ENCODE data around the gene RGS13. TPM values are rescaled to one million over a fixed set of nuclear protein-coding genes. Genes with fewer than 3 reads are reported as not detected.

The RGS13 gene
- total and polyA plus RNA-seq, 2 donors (not counting 1 experiment from before 2014, with no cell fraction given) = 0.22 to 0.59 TPM

DNA sequence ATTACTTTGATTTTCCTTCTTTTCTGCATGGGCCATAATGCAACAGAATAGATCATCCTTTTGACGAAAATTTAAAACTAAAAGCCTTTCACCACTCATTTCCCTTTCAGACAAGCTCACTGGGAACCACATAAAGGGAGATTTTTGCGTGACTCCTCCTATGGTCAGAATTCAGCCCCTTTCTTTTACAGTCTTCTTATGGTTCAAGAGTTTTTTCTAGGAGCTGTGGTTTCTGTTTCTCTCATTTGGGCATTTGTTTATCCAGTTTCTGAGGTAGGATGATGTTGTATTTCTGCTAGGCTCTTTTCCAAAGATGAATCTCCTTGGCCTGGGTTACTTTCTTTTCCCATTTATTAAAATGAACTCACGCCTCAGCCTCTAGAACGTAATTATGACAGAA lies 43.4 kb upstream of the RGS13 start:
- no peaks in the 10 kb centered on the region for H4K20me1 ChIP-seq (ENCODE audit: control insufficient read depth, insufficient read depth, low read length, poor library complexity, severe bottlenecking)
- no peak overlapping the region for H3K4me3 ChIP-seq (ENCODE audit: control extremely low read depth in 1 of 5, extremely low read depth in 1 of 5, insufficient read depth in 1 of 5, low read depth in 2 of 5, low read length in 4 of 5)
- H3K27me3 ChIP-seq (replicated peaks in 1 of 4; ENCODE audit: control extremely low read depth in 1 of 4, control insufficient read depth in 3 of 4, insufficient read depth in 4 of 4, low read length in 3 of 4) = peaks cover 0 to 9% (median 5%) of the 10 kb centered on the region in 4 experiments
- intact Hi-C loops (cut with micrococcal nuclease) = no loop called here
- no peak overlapping the region for H3K27ac Mint-ChIP-seq
- H3K9me3 Mint-ChIP-seq (ENCODE audit: insufficient read depth) = no peaks in the 10 kb centered on the region
- ChIA-PET CTCF (no interaction called here), POLR2A (no interaction called here)
- H3K4me3 Mint-ChIP-seq = no peak overlapping the region
- H3K79me2 ChIP-seq (ENCODE audit: control insufficient read depth, insufficient read depth, low read length) = no peaks in the 10 kb centered on the region
- no peak overlapping the region for H3K4me2 ChIP-seq (replicated peaks; ENCODE audit: low read depth, low read length, poor library complexity, severe bottlenecking)
- no peaks in the 10 kb centered on the region for H3K9me3 ChIP-seq (ENCODE audit: control extremely low read depth in 1 of 3, control insufficient read depth in 2 of 3, insufficient read depth in 1 of 3, low read length in 2 of 3)
- no peaks in the 10 kb centered on the region for H3K4me1 Mint-ChIP-seq
- no peak overlapping the region for H2AFZ ChIP-seq (ENCODE audit: insufficient read depth, low read depth, low read length, poor library complexity, severe bottlenecking)
- no peak for ATAC-seq (ENCODE audit: low read depth)
- H3K36me3 ChIP-seq (replicated peaks in 1 of 2; ENCODE audit: control extremely low read depth in 1 of 2, control insufficient read depth in 1 of 2, extremely low read depth in 1 of 2, insufficient read depth in 2 of 2, low read length in 1 of 2) = no peaks in the 10 kb centered on the region
- no peak overlapping the region for H3K27ac ChIP-seq (ENCODE audit: low read length in 2 of 2)
- peaks cover 33% of the 10 kb centered on the region for H3K27me3 Mint-ChIP-seq
- no peak overlapping the region for H3K9ac ChIP-seq (ENCODE audit: low read length)
- TF ChIP-seq, protein P1, sequence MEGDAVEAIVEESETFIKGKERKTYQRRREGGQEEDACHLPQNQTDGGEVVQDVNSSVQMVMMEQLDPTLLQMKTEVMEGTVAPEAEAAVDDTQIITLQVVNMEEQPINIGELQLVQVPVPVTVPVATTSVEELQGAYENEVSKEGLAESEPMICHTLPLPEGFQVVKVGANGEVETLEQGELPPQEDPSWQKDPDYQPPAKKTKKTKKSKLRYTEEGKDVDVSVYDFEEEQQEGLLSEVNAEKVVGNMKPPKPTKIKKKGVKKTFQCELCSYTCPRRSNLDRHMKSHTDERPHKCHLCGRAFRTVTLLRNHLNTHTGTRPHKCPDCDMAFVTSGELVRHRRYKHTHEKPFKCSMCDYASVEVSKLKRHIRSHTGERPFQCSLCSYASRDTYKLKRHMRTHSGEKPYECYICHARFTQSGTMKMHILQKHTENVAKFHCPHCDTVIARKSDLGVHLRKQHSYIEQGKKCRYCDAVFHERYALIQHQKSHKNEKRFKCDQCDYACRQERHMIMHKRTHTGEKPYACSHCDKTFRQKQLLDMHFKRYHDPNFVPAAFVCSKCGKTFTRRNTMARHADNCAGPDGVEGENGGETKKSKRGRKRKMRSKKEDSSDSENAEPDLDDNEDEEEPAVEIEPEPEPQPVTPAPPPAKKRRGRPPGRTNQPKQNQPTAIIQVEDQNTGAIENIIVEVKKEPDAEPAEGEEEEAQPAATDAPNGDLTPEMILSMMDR (IDR thresholded peaks at IDR 0.05) = no peak
- no peak for TF ChIP-seq EZH2 (IDR thresholded peaks at IDR 0.05; ENCODE audit: borderline replicate concordance, insufficient read depth, low read depth, low read length, poor library complexity, severe bottlenecking)
- 90% methylated on average over 2 of the region's 4 CpGs for WGBS (ENCODE audit: insufficient coverage)
- DNase-seq = no peak
- H3K4me1 ChIP-seq (ENCODE audit: control insufficient read depth in 2 of 2, insufficient read depth in 2 of 2, low read length in 2 of 2) = no peaks in the 10 kb centered on the region

DNA sequence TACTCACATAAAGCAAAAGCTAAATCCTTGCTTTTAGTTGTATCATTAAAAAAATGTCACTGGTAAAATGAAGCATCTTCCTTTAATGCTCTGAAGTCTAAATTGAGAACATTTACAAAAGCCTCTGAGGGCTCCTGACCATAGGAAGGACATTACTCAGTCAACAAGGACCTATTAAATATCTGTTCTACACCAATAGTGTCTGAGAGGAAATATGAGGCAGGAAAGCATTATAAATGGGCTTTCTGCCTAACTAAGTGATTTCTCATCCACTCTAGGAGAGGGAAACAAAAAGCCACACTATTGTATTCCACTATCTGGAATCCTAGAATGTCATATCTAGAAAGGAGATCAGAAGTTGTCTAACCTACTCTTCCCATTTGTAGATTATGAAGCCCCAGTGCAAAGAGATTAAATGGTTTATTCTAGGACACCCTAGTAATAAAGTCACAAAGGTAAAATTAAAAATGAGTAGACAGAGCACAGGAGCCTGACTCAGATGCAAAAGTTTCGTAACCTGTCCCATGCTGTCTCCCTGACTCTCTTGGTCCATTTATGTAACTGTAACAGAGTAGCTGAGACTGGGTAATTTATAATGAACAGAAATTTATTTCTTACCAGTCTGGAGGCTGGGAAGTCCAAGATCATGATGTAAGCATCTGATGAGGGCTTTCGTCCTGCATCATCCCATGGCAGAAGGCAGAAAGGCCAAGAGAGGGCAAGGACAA lies 42.8 kb upstream of the RGS13 start:
- ATAC-seq (ENCODE audit: low read depth) = no peak
- TF ChIP-seq, protein P1 (IDR thresholded peaks at IDR 0.05) = no peak
- no peak for TF ChIP-seq EZH2 (IDR thresholded peaks at IDR 0.05; ENCODE audit: borderline replicate concordance, insufficient read depth, low read depth, low read length, poor library complexity, severe bottlenecking)
- no peaks in the 10 kb centered on the region for H3K9me3 ChIP-seq (ENCODE audit: control extremely low read depth in 1 of 3, control insufficient read depth in 2 of 3, insufficient read depth in 1 of 3, low read length in 2 of 3)
- DNase-seq = no peak
- ChIA-PET POLR2A (no interaction called here), CTCF (interaction anchor here (1.1 kb wide), 1 partner anchor 14 kb away, joined by 4 read pairs; no protein-coding TSS in a partner anchor)
- peaks cover 0 to 9% (median 5%) of the 10 kb centered on the region in 4 experiments for H3K27me3 ChIP-seq (replicated peaks in 1 of 4; ENCODE audit: control extremely low read depth in 1 of 4, control insufficient read depth in 3 of 4, insufficient read depth in 4 of 4, low read length in 3 of 4)
- H3K27ac Mint-ChIP-seq = no peak overlapping the region
- H2AFZ ChIP-seq (ENCODE audit: insufficient read depth, low read depth, low read length, poor library complexity, severe bottlenecking) = no peak overlapping the region
- intact Hi-C loops (cut with micrococcal nuclease) = no loop called here
- no peak overlapping the region for H3K4me2 ChIP-seq (replicated peaks; ENCODE audit: low read depth, low read length, poor library complexity, severe bottlenecking)
- no peaks in the 10 kb centered on the region for H4K20me1 ChIP-seq (ENCODE audit: control insufficient read depth, insufficient read depth, low read length, poor library complexity, severe bottlenecking)
- H3K4me3 Mint-ChIP-seq = no peak overlapping the region
- no peak overlapping the region for H3K4me3 ChIP-seq (ENCODE audit: control extremely low read depth in 1 of 5, extremely low read depth in 1 of 5, insufficient read depth in 1 of 5, low read depth in 2 of 5, low read length in 4 of 5)
- H3K4me1 ChIP-seq (ENCODE audit: control insufficient read depth in 2 of 2, insufficient read depth in 2 of 2, low read length in 2 of 2) = no peaks in the 10 kb centered on the region
- H3K9ac ChIP-seq (ENCODE audit: low read length) = no peak overlapping the region
- no peaks in the 10 kb centered on the region for H3K4me1 Mint-ChIP-seq
- H3K27ac ChIP-seq (ENCODE audit: low read length in 2 of 2) = no peak overlapping the region
- no peaks in the 10 kb centered on the region for H3K36me3 ChIP-seq (replicated peaks in 1 of 2; ENCODE audit: control extremely low read depth in 1 of 2, control insufficient read depth in 1 of 2, extremely low read depth in 1 of 2, insufficient read depth in 2 of 2, low read length in 1 of 2)
- H3K9me3 Mint-ChIP-seq (ENCODE audit: insufficient read depth) = no peaks in the 10 kb centered on the region
- 86% methylated on average over 1 of the region's 2 CpGs for WGBS (ENCODE audit: insufficient coverage)
- no peaks in the 10 kb centered on the region for H3K79me2 ChIP-seq (ENCODE audit: control insufficient read depth, insufficient read depth, low read length)
- peaks cover 29% of the 10 kb centered on the region for H3K27me3 Mint-ChIP-seq

Data from B cell (primary cell).